ENCODE results near the gene PCDHGA1. TPM values are rescaled to one million over a fixed set of nuclear protein-coding genes. Genes with fewer than 3 reads are reported as not detected.

PCDHGA1 gene
- total RNA-seq, 1 experiment from 2014 or later: 0.63 TPM

- Histone ChIP-seq H3K9ac (ENCODE audit: extremely low read depth, insufficient read length, low read length) (no peak overlapping the region), H3K79me2 (ENCODE audit: insufficient read depth, low read length) (no peaks in the 10 kb centered on the region), H2BK12ac (ENCODE audit: insufficient read length, low read depth, low read length) (no peak overlapping the region), H3T11ph (ENCODE audit: low read length) (no peak overlapping the region), H3K27ac (ENCODE audit: insufficient read length, low read depth, low read length) (no peak overlapping the region), H3K79me1 (ENCODE audit: insufficient read depth, low read depth, low read length, poor library complexity, severe bottlenecking) (peaks cover under 1% of the 10 kb centered on the region), H4K20me1 (ENCODE audit: control insufficient read depth, insufficient read depth, insufficient read length) (no peaks in the 10 kb centered on the region), H4K8ac (replicated peaks; ENCODE audit: insufficient read length, low read depth, low read length) (no peak overlapping the region), H3K4me1 (ENCODE audit: insufficient read depth, low read length) (no peaks in the 10 kb centered on the region; the same call in none of the 2 replicates), H2AFZ (ENCODE audit: low read length) (no peak overlapping the region), H2AK5ac (ENCODE audit: insufficient read length, low read length) (no peak overlapping the region), H3K4ac (ENCODE audit: low read depth, low read length) (no peak overlapping the region), H2BK5ac (ENCODE audit: insufficient read length, low read length) (no peak overlapping the region), H4K91ac (ENCODE audit: insufficient read length, low read depth, low read length) (no peak overlapping the region), H2BK120ac (ENCODE audit: low read depth, low read length, poor library complexity, severe bottlenecking) (no peak overlapping the region), H3K56ac (ENCODE audit: insufficient read length, low read depth, low read length) (no peak overlapping the region), H3K18ac (ENCODE audit: insufficient read length, low read depth, low read length) (no peak overlapping the region), H3K27me3 (ENCODE audit: insufficient read depth, low read length) (no peaks in the 10 kb centered on the region), H3K23me2 (ENCODE audit: insufficient read length, low read depth, low read length, poor library complexity, severe bottlenecking) (no peaks in the 10 kb centered on the region), H4K5ac (ENCODE audit: insufficient read length, low read depth, low read length) (no peak overlapping the region), H2BK15ac (ENCODE audit: low read depth, low read length) (no peak overlapping the region), H3K23ac (ENCODE audit: insufficient read length, low read depth, low read length) (no peak overlapping the region), H3K4me2 (ENCODE audit: insufficient read depth, insufficient read length, low read length) (no peak overlapping the region), H2BK20ac (ENCODE audit: low read depth, low read length, poor library complexity, severe bottlenecking) (no peak overlapping the region), H3K14ac (ENCODE audit: insufficient read depth, low read length) (no peak overlapping the region), H3K9me3 (ENCODE audit: control insufficient read depth, low read depth, low read length) (no peaks in the 10 kb centered on the region)
- H3K4me1 Mint-ChIP-seq: peaks cover 15 to 19% of the 10 kb centered on the region in 2 experiments
- DNase-seq: no peak
- no peak overlapping the region; a peak in 1 of 7 replicates for H3K27ac Mint-ChIP-seq
- H3K9me3 Mint-ChIP-seq: no peaks in the 10 kb centered on the region
- WGBS (ENCODE audit: extremely low coverage, insufficient read length, low lambda C conversion rate): no CpG with 5 or more reads among the region's 5 CpGs
- H3K4me3 Mint-ChIP-seq: no peak overlapping the region
- TF ChIP-seq CTCF (conservative IDR thresholded peaks at IDR 0.05): no peak
- H3K27me3 Mint-ChIP-seq (ENCODE audit: low read depth): no peaks in the 10 kb centered on the region; the same call in 1 of the 2 replicates
- peaks cover 24 to 37% (median 37%) of the 10 kb centered on the region in 3 experiments; a peak in 6 of 7 replicates for H3K36me3 Mint-ChIP-seq (ENCODE audit: insufficient read depth in 1 of 3, low read depth in 3 of 3)
These were observed 198.7 kb downstream of the PCDHGA1 start for GRCh38 chr5:141529002-141529401.
